DOHH2 (cell line): ENCODE data around the gene CPM.

ENCODE experiments used
- H3F3A ChIP-seq: fragments of 200-600 bp; sonication (generic), shearing (Covaris generic); 2 replicates; pipeline ENCODE4 v1.6.0; 2016; ENCODE audit warnings: antibody characterized with exemption, mild to moderate bottlenecking; ENCODE audit not compliant: control insufficient read depth, insufficient read depth
- H3K27ac ChIP-seq: fragments of 200-600 bp; sonication (generic); 2 replicates; pipeline ENCODE4 v1.5.1; 2014; ENCODE audit warnings: low read depth, mild to moderate bottlenecking, low read length, moderate library complexity
- H3K27me3 ChIP-seq: fragments of 200-600 bp; sonication (generic); 2 replicates; pipeline ENCODE4 v1.6.1; 2014; ENCODE audit warnings: mild to moderate bottlenecking, low read length, mixed read lengths; ENCODE audit not compliant: control insufficient read depth
- H3K36me3 ChIP-seq: fragments of 200-600 bp; sonication (generic); 2 replicates; pipeline ENCODE4 v1.6.1; 2014; ENCODE audit warnings: mild to moderate bottlenecking, low read length, moderate library complexity, mixed read lengths; ENCODE audit not compliant: control insufficient read depth
- H3K4me1 ChIP-seq: fragments of 200-600 bp; sonication (generic); 2 replicates; pipeline ENCODE4 v1.6.1; 2014; ENCODE audit warnings: mild to moderate bottlenecking, low read length, mixed read lengths; ENCODE audit not compliant: control insufficient read depth
- H3K4me2 ChIP-seq: fragments of 200-600 bp; sonication (generic); 2 replicates; pipeline ENCODE4 v1.6.0; 2014; ENCODE audit warnings: mild to moderate bottlenecking, low read length, moderate library complexity
- H3K4me3 ChIP-seq: fragments of 200-600 bp; sonication (generic); 2 replicates; pipeline ENCODE4 v1.5.1; 2014; ENCODE audit warnings: mild to moderate bottlenecking, low read length, mixed read lengths
- H3K79me2 ChIP-seq: fragments of 200-600 bp; sonication (generic); 2 replicates; pipeline ENCODE4 v1.6.1; 2014; ENCODE audit warnings: mild to moderate bottlenecking, low read length, mixed read lengths; ENCODE audit not compliant: control insufficient read depth
- H3K9me2 ChIP-seq: fragments of 200-600 bp; sonication (generic); replicated peaks from 2 replicates; pipeline ENCODE4 v1.6.1; 2014; ENCODE audit warnings: mild to moderate bottlenecking, low read length, mixed read lengths; ENCODE audit not compliant: control insufficient read depth
- H3K9me3 ChIP-seq: fragments of 200-600 bp; sonication (generic); 2 replicates; pipeline ENCODE4 v1.6.1; 2014; ENCODE audit warnings: antibody characterized with exemption, low read length, mixed read lengths; ENCODE audit not compliant: control insufficient read depth, insufficient read depth
- H4K20me1 ChIP-seq: fragments of 200-600 bp; sonication (generic); 2 replicates; pipeline ENCODE4 v1.6.0; 2014; ENCODE audit warnings: low read depth, mild to moderate bottlenecking, antibody characterized with exemption, low read length, moderate library complexity; ENCODE audit not compliant: control insufficient read depth, insufficient read depth
- EZH2phosphoT487 ChIP-seq: fragments of 200-600 bp; sonication (generic); IDR thresholded peaks from 2 replicates; pipeline ENCODE4 v1.6.1; 2017; ENCODE audit warnings: borderline replicate concordance, mild to moderate bottlenecking, antibody characterized with exemption, low read length, moderate library complexity, mixed read lengths
- TF ChIP-seq, protein P1 (sequence below): fragments of 200-600 bp; sonication (generic); IDR thresholded peaks from one replicate; pipeline ENCODE4 v1.5.1; 2014; ENCODE audit warnings: antibody characterized with exemption, mild to moderate bottlenecking, low read depth, low read length; ENCODE audit not compliant: poor library complexity, severe bottlenecking

CPM gene

DNA sequence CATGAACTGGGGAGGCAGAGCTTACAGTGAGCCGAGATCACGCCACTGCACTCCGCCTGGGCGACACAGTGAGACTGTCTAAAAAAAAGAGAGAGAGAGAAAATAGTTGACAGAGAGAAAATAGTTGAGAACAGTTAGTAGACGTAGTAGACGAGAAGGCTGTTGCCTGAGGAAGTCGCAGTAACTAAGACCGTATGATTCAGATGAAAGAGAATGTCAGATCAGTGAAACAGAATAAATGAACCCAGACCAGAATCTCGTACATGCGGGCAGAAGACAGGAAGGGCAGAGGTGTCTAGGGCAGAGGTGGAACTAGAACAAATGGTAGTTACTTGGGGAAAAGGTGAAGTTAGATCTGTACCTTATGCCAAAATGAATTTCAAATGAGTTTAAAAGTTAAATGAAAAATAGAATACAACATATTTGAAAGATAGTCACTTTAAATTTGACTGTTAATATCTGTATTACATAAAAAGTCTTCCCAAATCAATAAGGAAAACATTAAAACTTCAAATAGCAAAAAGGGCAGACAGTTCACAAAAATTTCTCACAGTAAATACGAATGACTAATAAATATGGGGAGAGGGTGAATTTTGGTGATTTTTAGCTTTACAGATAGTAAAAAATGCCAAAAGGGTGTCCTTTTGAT is 107.3 kb downstream of the CPM start:
- peaks cover 14% of the 10 kb centered on the region for H3K4me1 ChIP-seq
- H3F3A ChIP-seq, result peaks cover 77% of the 10 kb centered on the region
- H3K27me3 ChIP-seq, result no peaks in the 10 kb centered on the region

DNA sequence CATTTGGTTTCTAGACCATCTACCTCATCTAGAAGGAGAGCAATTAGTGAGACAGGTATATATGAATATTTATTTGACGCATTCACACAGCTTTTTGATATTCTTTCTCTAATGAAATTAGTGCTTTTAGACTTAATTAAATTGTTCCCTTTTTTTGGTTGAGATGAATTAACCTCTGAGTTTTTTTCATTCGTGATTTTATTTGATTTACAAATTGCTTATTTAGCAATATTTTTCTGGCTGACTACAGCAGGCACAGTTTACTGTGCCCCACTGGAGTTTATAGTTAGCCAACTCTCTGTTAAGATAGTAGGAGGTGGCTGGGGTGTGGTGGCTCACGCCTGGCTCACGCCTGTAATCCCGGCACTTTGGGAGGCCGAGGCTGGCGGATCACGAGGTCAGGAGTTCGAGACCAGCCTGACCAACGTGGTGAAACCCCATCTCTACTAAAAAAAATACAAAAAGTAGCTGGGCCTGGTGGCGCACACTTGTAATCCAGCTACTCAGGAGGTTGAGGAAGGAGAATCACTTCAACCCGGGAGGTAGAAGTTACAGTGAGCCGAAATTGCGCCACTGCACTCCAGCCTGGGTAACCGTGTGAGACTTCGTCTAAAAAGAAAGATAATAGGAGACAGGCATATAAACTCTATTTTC is 108.2 kb downstream of the CPM start:
- H3K27me3 ChIP-seq, result no peaks in the 10 kb centered on the region
- no peaks in the 10 kb centered on the region for H3K9me2 ChIP-seq
- H3F3A ChIP-seq, result peaks cover 79% of the 10 kb centered on the region
- TF ChIP-seq EZH2phosphoT487, result no peak
- TF ChIP-seq, protein P1, sequence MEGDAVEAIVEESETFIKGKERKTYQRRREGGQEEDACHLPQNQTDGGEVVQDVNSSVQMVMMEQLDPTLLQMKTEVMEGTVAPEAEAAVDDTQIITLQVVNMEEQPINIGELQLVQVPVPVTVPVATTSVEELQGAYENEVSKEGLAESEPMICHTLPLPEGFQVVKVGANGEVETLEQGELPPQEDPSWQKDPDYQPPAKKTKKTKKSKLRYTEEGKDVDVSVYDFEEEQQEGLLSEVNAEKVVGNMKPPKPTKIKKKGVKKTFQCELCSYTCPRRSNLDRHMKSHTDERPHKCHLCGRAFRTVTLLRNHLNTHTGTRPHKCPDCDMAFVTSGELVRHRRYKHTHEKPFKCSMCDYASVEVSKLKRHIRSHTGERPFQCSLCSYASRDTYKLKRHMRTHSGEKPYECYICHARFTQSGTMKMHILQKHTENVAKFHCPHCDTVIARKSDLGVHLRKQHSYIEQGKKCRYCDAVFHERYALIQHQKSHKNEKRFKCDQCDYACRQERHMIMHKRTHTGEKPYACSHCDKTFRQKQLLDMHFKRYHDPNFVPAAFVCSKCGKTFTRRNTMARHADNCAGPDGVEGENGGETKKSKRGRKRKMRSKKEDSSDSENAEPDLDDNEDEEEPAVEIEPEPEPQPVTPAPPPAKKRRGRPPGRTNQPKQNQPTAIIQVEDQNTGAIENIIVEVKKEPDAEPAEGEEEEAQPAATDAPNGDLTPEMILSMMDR, result no peak
- peaks cover 18% of the 10 kb centered on the region for H3K4me1 ChIP-seq
- peaks cover 100% of the 10 kb centered on the region for H3K36me3 ChIP-seq
- H4K20me1 ChIP-seq, result 0 out of 2 replicates have a peak, but pooled peaks cover 14% of the 10 kb centered on the region
- H3K4me3 ChIP-seq, result no peak overlapping the region
- H3K27ac ChIP-seq, result no peak overlapping the region
- peaks cover 53% of the 10 kb centered on the region for H3K79me2 ChIP-seq
- H3K4me2 ChIP-seq, result no peak overlapping the region
- H3K9me3 ChIP-seq, result no peaks in the 10 kb centered on the region

More for the DNA sequence above, 107.3 kb downstream of the CPM start:
- Histone ChIP-seq H3K79me2 (peaks cover 51% of the 10 kb centered on the region), H4K20me1 (0 out of 2 replicates have a peak, but pooled peaks cover 7% of the 10 kb centered on the region), H3K27ac (no peak overlapping the region), H3K4me2 (no peak overlapping the region), H3K9me3 (no peaks in the 10 kb centered on the region), H3K36me3 (peaks cover 100% of the 10 kb centered on the region), H3K4me3 (no peak overlapping the region), H3K9me2 (no peaks in the 10 kb centered on the region)
- no peak for TF ChIP-seq EZH2phosphoT487
- TF ChIP-seq, protein P1, result no peak

DNA sequence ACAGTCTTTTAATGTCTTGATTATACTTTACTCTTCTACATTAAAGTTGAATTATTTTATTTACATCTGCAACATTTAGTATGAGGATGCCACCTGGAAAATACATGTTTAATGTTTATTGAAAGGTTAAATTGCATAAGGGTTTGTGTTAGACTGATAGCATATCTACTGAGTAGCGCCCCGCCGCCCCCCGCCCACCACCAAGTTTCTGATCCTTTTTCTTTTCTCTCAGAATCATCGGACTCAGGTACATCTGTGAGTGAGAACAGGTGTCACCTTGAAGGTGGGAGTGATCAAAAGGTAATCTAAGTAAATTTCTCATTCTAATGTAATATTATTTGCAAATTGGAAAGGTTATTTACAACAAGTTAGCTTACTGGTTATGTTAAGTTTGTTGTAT is 108.8 kb downstream of the CPM start:
- Histone ChIP-seq H3K36me3 (peaks cover 100% of the 10 kb centered on the region), H3F3A (peaks cover 75% of the 10 kb centered on the region), H3K9me3 (no peaks in the 10 kb centered on the region), H4K20me1 (0 out of 2 replicates have a peak, but pooled peaks cover 15% of the 10 kb centered on the region), H3K4me3 (no peak overlapping the region), H3K4me1 (peaks cover 17% of the 10 kb centered on the region), H3K4me2 (no peak overlapping the region), H3K27ac (no peak overlapping the region), H3K79me2 (peaks cover 59% of the 10 kb centered on the region), H3K27me3 (no peaks in the 10 kb centered on the region), H3K9me2 (no peaks in the 10 kb centered on the region)
- TF ChIP-seq, protein P1, result no peak
- no peak for TF ChIP-seq EZH2phosphoT487
